DND-41 (cell line): ENCODE measurements around the gene UBE3B.
A peak's percentile ranks its signal among the peaks of the same experiment; 100 is the strongest.

Experiments
- ATAC-seq: fragments of 200-7000 bp; cut with Tn5 transposase; 3 replicates; pipeline ENCODE4 v1.9.1; 2021; ENCODE audit warnings: low read depth; ENCODE audit not compliant: insufficient read depth
- DNase-seq: peaks from one replicate; pipeline ENCODE4 v3.0.0-alpha.2; 2020
- H2AFZ ChIP-seq: 2 replicates; pipeline ENCODE4 v1.6.0; 2012; ENCODE audit warnings: low read depth, low read length
- H3K27ac ChIP-seq: 2 replicates; pipeline ENCODE4 v1.5.1; 2012; ENCODE audit warnings: low read length, inconsistent platforms
- H3K27me3 ChIP-seq: fragments of 200-600 bp; sonication (generic); 2 replicates; pipeline ENCODE4 v1.6.0; 2012; ENCODE audit warnings: low read length, mild to moderate bottlenecking, inconsistent platforms; ENCODE audit not compliant: insufficient read depth, poor library complexity
- H3K36me3 ChIP-seq: 2 replicates; pipeline ENCODE4 v1.5.1; 2012; ENCODE audit warnings: low read length, inconsistent platforms; ENCODE audit not compliant: insufficient read depth
- H3K4me1 ChIP-seq: 2 replicates; pipeline ENCODE4 v1.5.1; 2012; ENCODE audit warnings: mild to moderate bottlenecking, low read length; ENCODE audit not compliant: insufficient read depth
- H3K4me2 ChIP-seq: 2 replicates; pipeline ENCODE4 v1.6.0; 2012; ENCODE audit warnings: mild to moderate bottlenecking, moderate library complexity, low read length, inconsistent platforms; ENCODE audit not compliant: insufficient read depth
- H3K4me3 ChIP-seq, 2 experiments: fragments of 200-600 bp in 1 of 2; shearing (Covaris generic) in 1 of 2; 2 replicates each; pipeline ENCODE4 v1.5.1; 2012 to 2016; ENCODE audit warnings: inconsistent platforms in 2 of 2, low read length in 2 of 2, mild to moderate bottlenecking in 2 of 2, low read depth in 1 of 2, moderate library complexity in 1 of 2
- H3K79me2 ChIP-seq: 2 replicates; pipeline ENCODE4 v1.6.0; 2012; ENCODE audit warnings: low read length, inconsistent platforms; ENCODE audit not compliant: insufficient read depth
- H3K9ac ChIP-seq: 2 replicates; pipeline ENCODE4 v1.6.0; 2012; ENCODE audit warnings: low read depth, mild to moderate bottlenecking, inconsistent platforms, low read length, moderate library complexity
- H3K9me3 ChIP-seq: 2 replicates; pipeline ENCODE4 v1.5.1; 2012; ENCODE audit warnings: low read length, moderate library complexity, mild to moderate bottlenecking, inconsistent platforms; ENCODE audit not compliant: insufficient read depth, severe bottlenecking
- H4K20me1 ChIP-seq: 2 replicates; pipeline ENCODE4 v1.6.0; 2012; ENCODE audit warnings: low read length; ENCODE audit not compliant: insufficient read depth
- EZH2 ChIP-seq: IDR thresholded peaks from 3 replicates; pipeline ENCODE4 v1.6.1; 2012; ENCODE audit warnings: borderline replicate concordance, low read depth, mild to moderate bottlenecking, moderate library complexity, low read length, inconsistent platforms; ENCODE audit not compliant: severe bottlenecking
- TF ChIP-seq, protein P1 (sequence below): IDR thresholded peaks from 2 replicates; pipeline ENCODE4 v1.5.1; 2012; ENCODE audit warnings: borderline replicate concordance, low read length, moderate library complexity, mild to moderate bottlenecking; ENCODE audit not compliant: poor library complexity, severe bottlenecking; ENCODE audit errors: extremely low read depth

UBE3B gene

DNA sequence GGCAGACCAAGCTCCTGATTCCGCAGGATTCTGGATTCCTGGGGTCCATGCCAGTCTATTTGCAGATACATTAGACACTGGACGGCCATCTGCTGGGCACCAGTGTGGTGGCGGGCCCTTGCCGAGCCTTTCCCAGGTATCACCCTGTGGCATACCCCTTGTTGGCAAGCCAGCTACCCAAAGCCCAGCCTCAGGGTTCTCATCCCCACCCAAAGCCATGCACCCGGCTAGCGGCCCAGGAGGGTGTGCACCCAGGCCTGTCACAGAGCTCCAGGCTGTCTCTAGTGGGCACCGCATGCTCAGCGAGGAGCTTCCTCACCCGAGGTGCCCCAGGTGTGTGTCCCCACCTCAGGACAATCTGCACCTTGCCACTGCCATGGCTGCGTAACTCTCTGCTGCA lies 82.2 kb downstream of the UBE3B start:
- H3K27me3 ChIP-seq: no peaks in the 10 kb centered on the region
- no peak overlapping the region for H3K4me3 ChIP-seq
- H3K4me1 ChIP-seq: no peaks in the 10 kb centered on the region
- 0 out of 3 replicates have a peak, but pooled peaks have one; percentile 25 for ATAC-seq
- TF ChIP-seq EZH2: no peak
- TF ChIP-seq, protein P1, sequence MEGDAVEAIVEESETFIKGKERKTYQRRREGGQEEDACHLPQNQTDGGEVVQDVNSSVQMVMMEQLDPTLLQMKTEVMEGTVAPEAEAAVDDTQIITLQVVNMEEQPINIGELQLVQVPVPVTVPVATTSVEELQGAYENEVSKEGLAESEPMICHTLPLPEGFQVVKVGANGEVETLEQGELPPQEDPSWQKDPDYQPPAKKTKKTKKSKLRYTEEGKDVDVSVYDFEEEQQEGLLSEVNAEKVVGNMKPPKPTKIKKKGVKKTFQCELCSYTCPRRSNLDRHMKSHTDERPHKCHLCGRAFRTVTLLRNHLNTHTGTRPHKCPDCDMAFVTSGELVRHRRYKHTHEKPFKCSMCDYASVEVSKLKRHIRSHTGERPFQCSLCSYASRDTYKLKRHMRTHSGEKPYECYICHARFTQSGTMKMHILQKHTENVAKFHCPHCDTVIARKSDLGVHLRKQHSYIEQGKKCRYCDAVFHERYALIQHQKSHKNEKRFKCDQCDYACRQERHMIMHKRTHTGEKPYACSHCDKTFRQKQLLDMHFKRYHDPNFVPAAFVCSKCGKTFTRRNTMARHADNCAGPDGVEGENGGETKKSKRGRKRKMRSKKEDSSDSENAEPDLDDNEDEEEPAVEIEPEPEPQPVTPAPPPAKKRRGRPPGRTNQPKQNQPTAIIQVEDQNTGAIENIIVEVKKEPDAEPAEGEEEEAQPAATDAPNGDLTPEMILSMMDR: no peak
- no peaks in the 10 kb centered on the region for H3K79me2 ChIP-seq
- H3K4me2 ChIP-seq: no peak overlapping the region
- DNase-seq: no peak
- peaks cover 4% of the 10 kb centered on the region; the same call in 1 of the 2 replicates for H4K20me1 ChIP-seq
- no peak overlapping the region for H3K27ac ChIP-seq
- no peaks in the 10 kb centered on the region for H3K9me3 ChIP-seq
- no peak overlapping the region for H3K9ac ChIP-seq
- no peak overlapping the region for H2AFZ ChIP-seq
- H3K36me3 ChIP-seq: peaks cover 37% of the 10 kb centered on the region

- TF ChIP-seq, protein P1: no peak
- TF ChIP-seq EZH2: no peak
- Histone ChIP-seq H3K4me2 (no peak overlapping the region), H3K9me3 (no peaks in the 10 kb centered on the region), H3K4me3 (no peak overlapping the region), H3K27ac (no peak overlapping the region; the same call in 1 of the 2 replicates), H3K27me3 (no peaks in the 10 kb centered on the region), H3K4me1 (no peaks in the 10 kb centered on the region), H3K36me3 (peaks cover 52% of the 10 kb centered on the region), H4K20me1 (peaks cover 4% of the 10 kb centered on the region; the same call in 1 of the 2 replicates), H3K9ac (no peak overlapping the region), H3K79me2 (no peaks in the 10 kb centered on the region), H2AFZ (no peak overlapping the region)
- ATAC-seq (no peak), DNase-seq (no peak)
Measured at GRCh38 chr12:109560867-109561710, 83.7 kb downstream of the UBE3B start.

DNA sequence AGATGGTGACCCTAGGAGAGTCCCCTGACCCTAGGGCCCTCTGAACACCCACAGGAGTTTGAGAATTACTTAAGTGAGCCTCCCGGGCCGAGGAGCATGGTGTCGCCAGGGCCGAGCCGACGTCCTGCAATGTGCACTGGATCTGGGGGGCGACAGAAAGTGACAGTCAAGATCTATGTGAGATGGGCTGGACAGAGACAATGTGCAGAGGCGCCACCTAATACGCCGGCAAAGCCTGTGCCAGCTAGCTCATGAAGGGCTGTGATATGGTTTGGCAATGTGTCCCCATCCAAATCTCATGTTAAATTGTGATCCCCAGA lies 84.2 kb downstream of the UBE3B start:
- Histone ChIP-seq H3K27ac (no peak overlapping the region), H3K4me2 (no peak overlapping the region), H3K4me3 (no peak overlapping the region), H3K9me3 (no peaks in the 10 kb centered on the region), H3K4me1 (no peaks in the 10 kb centered on the region), H3K36me3 (peaks cover 57% of the 10 kb centered on the region), H2AFZ (no peak overlapping the region), H3K79me2 (no peaks in the 10 kb centered on the region), H3K27me3 (no peaks in the 10 kb centered on the region), H3K9ac (no peak overlapping the region), H4K20me1 (peaks cover 4% of the 10 kb centered on the region; the same call in 1 of the 2 replicates)
- DNase-seq: no peak
- no peak for ATAC-seq
- no peak for TF ChIP-seq EZH2
- TF ChIP-seq, protein P1: no peak
